Loucy (cell line): Measurements from ENCODE around the gene IBA57.

Experiments used
- H2AFZ ChIP-seq: fragments of 200-600 bp; sonication (generic); 2 replicates; pipeline ENCODE4 v1.6.0; 2016; ENCODE audit warnings: antibody characterized with exemption, mild to moderate bottlenecking, low read length, moderate library complexity
- H3F3A ChIP-seq: fragments of 200-600 bp; 2 replicates; pipeline ENCODE4 v1.6.0; 2016; ENCODE audit warnings: antibody characterized with exemption, low read depth, mild to moderate bottlenecking
- H3K27me3 ChIP-seq: fragments of 200-600 bp; sonication (generic); 2 replicates; pipeline ENCODE4 v1.6.1; 2014; ENCODE audit warnings: low read length, mild to moderate bottlenecking; ENCODE audit not compliant: insufficient read depth, poor library complexity, severe bottlenecking
- H3K36me3 ChIP-seq: fragments of 200-600 bp; sonication (generic); 2 replicates; pipeline ENCODE4 v1.6.1; 2016; ENCODE audit warnings: low read length; ENCODE audit not compliant: insufficient read depth
- H3K4me1 ChIP-seq: fragments of 200-600 bp; sonication (generic); 2 replicates; pipeline ENCODE4 v1.5.1; 2014; ENCODE audit warnings: low read length, mild to moderate bottlenecking; ENCODE audit not compliant: insufficient read depth, poor library complexity, severe bottlenecking
- H3K4me2 ChIP-seq: fragments of 200-600 bp; sonication (generic); 2 replicates; pipeline ENCODE4 v1.6.0; 2014; ENCODE audit warnings: antibody characterized with exemption, low read length, low read depth, mild to moderate bottlenecking; ENCODE audit not compliant: poor library complexity, severe bottlenecking
- H3K4me3 ChIP-seq: fragments of 200-600 bp; sonication (generic); 2 replicates; pipeline ENCODE4 v1.5.1; 2014; ENCODE audit warnings: low read length, mild to moderate bottlenecking, mixed read lengths; ENCODE audit not compliant: poor library complexity, severe bottlenecking
- H3K79me2 ChIP-seq: fragments of 200-600 bp; sonication (generic); 2 replicates; pipeline ENCODE4 v1.6.1; 2014; ENCODE audit warnings: low read length; ENCODE audit not compliant: insufficient read depth
- H3K9ac ChIP-seq: fragments of 200-600 bp; sonication (generic); 2 replicates; pipeline ENCODE4 v1.6.0; 2014; ENCODE audit warnings: mild to moderate bottlenecking, low read depth, low read length, moderate library complexity; ENCODE audit not compliant: poor library complexity, severe bottlenecking
- H3K9me2 ChIP-seq: fragments of 200-600 bp; sonication (generic); replicated peaks from 2 replicates; pipeline ENCODE4 v1.6.1; 2016; ENCODE audit warnings: low read depth, low read length, mixed read lengths
- H3K9me3 ChIP-seq: fragments of 200-600 bp; sonication (generic); 2 replicates; pipeline ENCODE4 v1.6.1; 2014; ENCODE audit warnings: mild to moderate bottlenecking, antibody characterized with exemption, low read length, low read depth; ENCODE audit not compliant: insufficient read depth
- H4K20me1 ChIP-seq: fragments of 200-600 bp; sonication (generic); 2 replicates; pipeline ENCODE4 v1.6.0; 2014; ENCODE audit warnings: antibody characterized with exemption, low read length, mild to moderate bottlenecking; ENCODE audit not compliant: insufficient read depth, poor library complexity, severe bottlenecking
- EZH2phosphoT487 ChIP-seq: fragments of 200-600 bp; IDR thresholded peaks from 2 replicates; pipeline ENCODE4 v1.6.1; 2018; ENCODE audit warnings: antibody characterized with exemption, mild to moderate bottlenecking, moderate library complexity, borderline replicate concordance
- TF ChIP-seq, protein P1 (sequence below): fragments of 200-600 bp; sonication (generic); conservative IDR thresholded peaks from 2 replicates; pipeline ENCODE4 v1.5.1; 2014; ENCODE audit warnings: mild to moderate bottlenecking, antibody characterized with exemption, low read length

IBA57 gene

DNA sequence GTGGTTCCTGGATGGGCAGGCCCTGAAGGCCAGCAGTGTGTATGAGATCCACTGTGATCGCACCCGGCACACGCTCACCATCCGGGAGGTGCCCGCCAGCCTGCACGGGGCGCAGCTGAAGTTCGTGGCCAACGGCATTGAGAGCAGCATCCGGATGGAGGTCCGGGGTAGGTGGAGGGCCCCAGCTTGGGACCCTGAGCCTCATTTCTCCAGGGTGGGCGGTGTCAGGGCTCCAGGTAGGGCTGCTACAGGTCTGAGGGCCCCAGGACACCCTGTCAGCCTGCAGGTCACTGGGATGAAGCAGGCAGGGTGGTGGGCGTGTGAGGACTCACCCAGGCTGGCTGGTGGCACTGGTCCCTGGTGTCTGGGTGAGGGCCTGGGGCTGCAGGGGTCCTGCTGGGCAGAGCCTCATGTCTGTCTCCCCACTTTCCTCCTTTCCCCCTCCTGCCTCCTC is 50.1 kb downstream of the IBA57 start:
- Histone ChIP-seq H3K4me1 (peaks cover 3% of the 10 kb centered on the region), H2AFZ (no peak overlapping the region), H3K4me2 (no peak overlapping the region), H3K4me3 (no peak overlapping the region), H3K9ac (no peak overlapping the region), H3K36me3 (no peaks in the 10 kb centered on the region), H4K20me1 (no peaks in the 10 kb centered on the region), H3K9me2 (no peaks in the 10 kb centered on the region), H3K27me3 (no peaks in the 10 kb centered on the region), H3F3A (no peaks in the 10 kb centered on the region), H3K79me2 (no peaks in the 10 kb centered on the region), H3K9me3 (no peaks in the 10 kb centered on the region)
- TF ChIP-seq, protein P1, sequence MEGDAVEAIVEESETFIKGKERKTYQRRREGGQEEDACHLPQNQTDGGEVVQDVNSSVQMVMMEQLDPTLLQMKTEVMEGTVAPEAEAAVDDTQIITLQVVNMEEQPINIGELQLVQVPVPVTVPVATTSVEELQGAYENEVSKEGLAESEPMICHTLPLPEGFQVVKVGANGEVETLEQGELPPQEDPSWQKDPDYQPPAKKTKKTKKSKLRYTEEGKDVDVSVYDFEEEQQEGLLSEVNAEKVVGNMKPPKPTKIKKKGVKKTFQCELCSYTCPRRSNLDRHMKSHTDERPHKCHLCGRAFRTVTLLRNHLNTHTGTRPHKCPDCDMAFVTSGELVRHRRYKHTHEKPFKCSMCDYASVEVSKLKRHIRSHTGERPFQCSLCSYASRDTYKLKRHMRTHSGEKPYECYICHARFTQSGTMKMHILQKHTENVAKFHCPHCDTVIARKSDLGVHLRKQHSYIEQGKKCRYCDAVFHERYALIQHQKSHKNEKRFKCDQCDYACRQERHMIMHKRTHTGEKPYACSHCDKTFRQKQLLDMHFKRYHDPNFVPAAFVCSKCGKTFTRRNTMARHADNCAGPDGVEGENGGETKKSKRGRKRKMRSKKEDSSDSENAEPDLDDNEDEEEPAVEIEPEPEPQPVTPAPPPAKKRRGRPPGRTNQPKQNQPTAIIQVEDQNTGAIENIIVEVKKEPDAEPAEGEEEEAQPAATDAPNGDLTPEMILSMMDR = no peak
- TF ChIP-seq EZH2phosphoT487 = no peak

DNA sequence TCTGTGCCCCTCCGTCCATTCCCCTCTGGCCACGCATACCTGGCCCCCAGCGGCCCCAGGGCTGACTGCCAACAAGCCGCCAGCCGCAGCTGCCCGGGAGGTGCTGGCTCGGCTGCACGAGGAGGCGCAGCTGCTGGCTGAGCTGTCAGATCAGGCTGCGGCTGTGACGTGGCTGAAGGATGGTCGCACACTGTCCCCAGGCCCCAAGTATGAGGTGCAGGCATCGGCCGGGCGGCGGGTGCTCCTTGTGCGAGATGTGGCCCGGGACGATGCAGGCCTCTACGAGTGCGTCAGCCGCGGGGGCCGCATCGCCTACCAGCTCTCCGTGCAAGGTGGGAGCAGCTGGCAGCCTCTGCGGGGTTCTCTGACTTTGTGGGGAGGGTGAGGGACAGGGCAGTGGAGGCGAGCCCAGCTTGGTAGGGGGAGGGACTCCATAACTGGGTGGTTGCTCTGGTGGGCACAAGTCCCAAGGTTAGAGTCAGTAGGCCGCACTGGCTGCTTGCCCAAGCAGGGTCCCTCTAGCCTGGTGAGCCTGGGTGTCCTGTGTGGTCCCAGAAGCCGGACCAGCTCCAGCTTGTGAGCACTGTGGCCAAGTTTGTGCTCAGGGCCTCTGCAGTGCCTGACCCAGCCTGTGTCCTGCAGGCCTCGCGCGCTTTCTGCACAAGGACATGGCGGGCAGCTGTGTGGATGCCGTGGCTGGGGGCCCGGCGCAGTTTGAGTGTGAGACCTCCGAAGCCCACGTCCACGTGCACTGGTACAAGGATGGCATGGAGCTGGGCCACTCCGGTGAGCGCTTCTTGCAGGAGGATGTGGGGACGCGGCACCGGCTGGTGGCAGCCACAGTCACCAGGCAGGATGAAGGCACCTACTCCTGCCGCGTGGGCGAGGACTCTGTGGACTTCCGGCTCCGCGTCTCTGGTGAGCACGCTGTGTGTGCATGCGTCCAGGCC is 51.0 kb downstream of the IBA57 start:
- H3K4me1 ChIP-seq = peaks cover 3% of the 10 kb centered on the region
- H3F3A ChIP-seq = no peaks in the 10 kb centered on the region
- no peaks in the 10 kb centered on the region for H3K36me3 ChIP-seq
- no peaks in the 10 kb centered on the region for H3K9me3 ChIP-seq
- H3K9me2 ChIP-seq = no peaks in the 10 kb centered on the region
- H2AFZ ChIP-seq = no peak overlapping the region
- no peaks in the 10 kb centered on the region for H4K20me1 ChIP-seq
- no peak overlapping the region for H3K9ac ChIP-seq
- H3K4me3 ChIP-seq = no peak overlapping the region
- TF ChIP-seq, protein P1 = no peak
- TF ChIP-seq EZH2phosphoT487 = no peak
- no peak overlapping the region for H3K4me2 ChIP-seq
- H3K27me3 ChIP-seq = no peaks in the 10 kb centered on the region
- no peaks in the 10 kb centered on the region for H3K79me2 ChIP-seq

DNA sequence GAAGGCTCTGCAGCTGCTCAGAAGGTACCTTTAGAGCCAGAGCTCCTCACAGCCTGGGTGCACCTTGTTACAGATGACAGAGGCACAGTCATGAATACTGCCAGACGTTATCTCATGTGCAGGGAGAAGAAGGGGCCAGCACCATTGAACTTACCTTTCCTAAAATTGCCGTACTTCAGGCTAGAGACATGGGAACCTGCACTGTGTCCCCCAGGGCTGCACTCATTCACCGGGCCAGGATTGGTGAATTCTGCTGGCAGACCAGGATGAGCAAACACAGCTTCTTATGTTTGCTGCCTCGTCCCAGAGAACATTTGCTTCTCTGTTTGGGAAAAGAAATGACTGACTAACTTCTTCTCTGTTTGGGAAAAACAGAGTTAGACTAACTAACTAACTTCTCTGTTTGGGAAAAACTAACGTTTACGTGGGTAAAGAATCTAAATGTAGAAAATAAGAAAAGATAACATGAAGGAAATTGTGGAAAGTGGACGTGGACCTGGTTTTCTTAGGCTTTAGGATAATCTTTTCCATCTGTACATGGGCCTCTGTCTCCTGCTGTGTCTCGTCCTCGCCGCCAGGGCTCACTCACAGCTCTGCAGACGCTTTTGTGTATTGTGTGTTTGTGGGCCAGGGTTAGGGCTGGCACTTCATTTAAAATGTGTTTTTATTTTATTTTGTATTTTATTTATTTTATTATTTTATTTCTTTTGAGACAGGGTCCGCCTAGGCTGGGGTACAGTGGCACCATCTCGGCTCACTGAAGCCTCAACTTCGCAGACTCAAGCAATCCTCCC is 52.1 kb downstream of the IBA57 start:
- Histone ChIP-seq H3K4me1 (peaks cover 3% of the 10 kb centered on the region), H3K9me2 (no peaks in the 10 kb centered on the region), H3F3A (no peaks in the 10 kb centered on the region), H4K20me1 (no peaks in the 10 kb centered on the region), H3K9me3 (no peaks in the 10 kb centered on the region), H3K79me2 (no peaks in the 10 kb centered on the region), H3K4me2 (no peak overlapping the region), H3K36me3 (no peaks in the 10 kb centered on the region), H2AFZ (no peak overlapping the region), H3K4me3 (no peak overlapping the region), H3K9ac (no peak overlapping the region), H3K27me3 (no peaks in the 10 kb centered on the region)
- TF ChIP-seq EZH2phosphoT487 = no peak
- TF ChIP-seq, protein P1 = no peak
